Fibroblast of skin of abdomen (primary cell): ENCODE results near the gene CASP10.

Source experiments
- DNase-seq: peaks from one replicate; pipeline ENCODE4 v3.0.0-alpha.2; 2013

Gene CASP10

DNA sequence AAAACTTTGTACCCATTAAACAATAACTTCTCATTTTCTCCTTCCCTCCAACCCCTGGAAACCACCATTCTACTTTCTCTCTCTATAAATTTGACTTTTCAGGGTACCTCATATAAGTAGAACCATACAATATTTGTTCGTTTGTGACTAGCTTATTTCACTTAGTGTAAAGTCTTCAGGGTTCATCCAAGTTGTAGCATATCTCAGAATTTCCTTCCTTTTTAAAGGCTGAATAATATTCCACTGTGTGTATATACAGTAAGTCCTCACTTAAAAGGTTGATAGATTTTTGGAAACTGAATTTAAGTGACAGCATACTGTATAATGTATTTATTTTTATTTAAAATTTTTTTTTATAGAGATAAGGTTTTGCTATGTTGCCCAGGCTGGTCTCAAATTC is 13.9 kb downstream of the CASP10 start:
- no peak for DNase-seq

DNA sequence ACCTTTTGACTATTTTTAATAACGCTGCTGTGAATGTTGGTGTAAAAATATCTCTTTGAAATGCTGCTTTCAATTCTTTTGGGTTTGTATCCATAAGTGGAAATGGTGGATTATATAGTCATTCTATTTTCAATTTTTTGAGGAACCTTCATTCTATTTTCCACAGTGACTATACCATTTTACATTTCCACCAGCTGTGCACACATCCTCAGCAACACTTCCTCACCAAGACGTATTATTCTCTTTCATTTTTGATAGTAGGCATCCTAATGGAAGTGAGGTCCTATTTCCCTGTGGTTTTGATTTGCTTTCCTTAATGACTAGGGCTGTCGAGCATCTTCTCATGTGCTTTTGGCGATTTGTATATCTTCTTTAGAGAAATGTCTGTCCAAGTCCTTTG is 14.8 kb downstream of the CASP10 start:
- DNase-seq: no peak

DNA sequence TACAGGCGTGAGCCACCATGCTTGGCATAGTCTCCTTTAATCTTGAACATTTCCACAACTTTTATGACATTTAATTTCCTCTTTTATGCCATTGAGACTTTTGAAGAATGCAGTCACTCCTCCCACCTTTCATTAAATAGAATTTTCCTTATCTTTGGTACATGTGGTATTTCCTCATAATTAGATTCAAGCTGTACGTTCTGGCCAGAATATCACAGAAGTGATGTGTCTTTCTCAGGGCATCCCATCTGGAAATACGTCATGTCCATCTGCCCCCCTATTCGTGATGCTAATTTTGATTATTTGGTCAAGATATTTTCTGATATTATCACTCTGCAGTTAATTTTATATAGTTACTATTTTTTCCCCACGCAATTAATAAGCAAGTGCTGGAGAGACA is 16.9 kb downstream of the CASP10 start:
- DNase-seq: no peak

DNA sequence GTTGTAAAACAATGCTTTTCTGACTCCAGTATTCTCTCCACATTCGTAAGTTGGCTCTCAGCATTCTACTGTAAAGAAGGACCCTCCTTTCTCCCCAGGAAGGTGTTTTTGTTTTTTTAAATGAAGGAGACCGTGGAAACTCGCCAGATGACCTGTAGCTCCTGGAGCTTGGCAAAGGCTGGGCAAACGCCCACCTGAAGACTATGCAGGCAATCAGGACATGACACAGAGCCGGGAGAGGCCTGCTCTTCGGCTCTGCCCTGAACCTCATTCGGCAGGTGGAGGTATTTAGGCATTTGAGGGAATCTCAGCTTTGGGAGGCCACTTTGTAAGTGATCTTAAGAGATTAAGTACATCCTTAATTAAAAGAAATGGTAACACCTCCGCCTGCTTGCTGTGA is 17.4 kb downstream of the CASP10 start:
- no peak for DNase-seq

DNA sequence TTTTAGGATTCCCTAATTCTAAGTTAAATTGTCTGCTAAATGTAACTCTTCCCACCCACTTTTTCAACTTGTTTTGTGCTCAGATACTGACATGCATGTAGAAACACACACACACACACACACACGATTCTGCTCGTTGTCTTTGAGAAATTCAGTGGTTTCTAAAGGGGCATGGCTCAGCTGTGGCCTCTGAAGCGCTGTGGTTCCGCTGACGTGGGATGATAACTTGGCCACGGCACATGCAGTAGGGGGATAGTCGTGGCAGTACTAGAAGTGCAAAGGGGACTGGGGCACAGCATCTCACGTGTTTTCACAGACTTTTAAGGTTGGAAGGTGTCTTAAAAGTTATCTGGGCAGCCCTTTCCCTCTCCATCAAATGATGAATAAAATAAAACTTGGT is 18.4 kb downstream of the CASP10 start:
- no peak for DNase-seq

DNA sequence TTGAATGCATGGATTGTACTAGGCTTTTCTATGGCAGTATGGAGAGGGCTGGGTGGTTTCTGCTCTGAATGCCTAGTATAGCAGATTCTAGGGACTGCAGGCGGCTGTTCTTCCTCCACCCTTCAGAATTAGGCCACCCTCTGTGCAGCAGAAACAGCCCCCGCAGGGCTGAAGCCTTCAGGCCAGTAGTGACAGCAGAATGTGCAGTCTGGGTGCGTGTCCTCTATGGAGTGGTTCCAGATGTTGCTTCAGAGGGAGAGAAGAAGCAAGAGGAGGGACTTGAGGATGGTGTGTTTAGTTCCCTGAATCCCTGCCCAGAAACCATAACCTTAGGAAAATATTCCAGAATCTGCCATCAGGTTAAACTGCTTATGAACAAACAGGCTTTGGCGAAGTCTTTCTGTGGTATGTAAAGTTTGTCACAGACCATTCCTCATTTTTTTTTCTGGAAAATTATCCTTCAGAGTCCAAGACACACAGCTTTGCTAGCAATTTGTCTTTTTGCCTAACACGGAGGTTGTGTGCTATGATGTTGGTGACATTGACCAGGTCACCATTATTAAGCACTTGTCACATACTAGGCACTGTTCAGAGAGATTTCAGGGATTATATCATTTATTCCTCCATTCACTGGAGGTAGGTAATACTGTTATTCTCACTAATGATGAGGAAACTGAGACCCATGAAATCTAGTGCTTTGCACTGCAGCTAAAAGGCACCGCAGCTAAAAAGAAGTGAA is 21.1 kb downstream of the CASP10 start:
- DNase-seq: peak; percentile 40

DNA sequence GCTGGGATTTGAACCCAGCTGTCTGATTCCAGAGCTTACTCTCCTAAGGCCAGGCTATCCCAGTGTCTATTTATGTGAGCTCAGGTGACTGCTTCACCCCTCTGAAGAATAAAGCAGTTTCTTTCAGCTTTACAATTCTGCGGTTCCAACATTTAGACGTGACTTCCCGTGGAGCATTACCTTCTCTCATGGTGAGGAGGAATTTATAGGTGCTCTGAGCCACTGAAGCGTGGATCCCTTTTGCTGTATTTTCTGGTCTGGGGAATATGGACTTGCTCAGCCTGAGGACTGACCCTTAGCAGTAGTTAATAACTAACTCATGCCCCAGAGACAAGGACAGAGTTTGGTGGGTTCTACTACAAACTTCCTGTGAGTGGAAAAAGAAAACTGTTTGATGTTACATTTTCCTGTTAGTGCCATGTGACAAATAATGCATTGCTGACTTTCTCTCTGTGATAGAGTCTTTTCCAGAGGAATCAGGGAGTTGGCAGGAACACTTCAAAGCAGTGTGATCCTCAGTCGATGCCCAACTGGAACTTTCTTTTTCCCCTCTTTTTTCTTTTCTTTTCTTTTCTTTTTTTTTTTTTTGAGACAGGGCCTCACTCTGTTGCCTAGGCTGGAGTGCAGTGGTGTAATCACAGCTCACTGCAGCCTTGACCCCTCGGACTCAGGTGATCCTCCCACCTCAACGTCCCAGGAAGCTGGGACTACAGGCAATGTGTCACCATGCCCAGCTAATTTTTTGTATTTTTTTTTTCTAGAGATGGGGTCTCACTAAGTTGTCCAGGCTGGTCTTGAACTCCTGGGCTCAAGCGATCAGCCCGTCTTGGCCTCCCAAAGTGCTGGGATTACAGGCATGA is 21.9 kb downstream of the CASP10 start:
- no peak for DNase-seq

DNA sequence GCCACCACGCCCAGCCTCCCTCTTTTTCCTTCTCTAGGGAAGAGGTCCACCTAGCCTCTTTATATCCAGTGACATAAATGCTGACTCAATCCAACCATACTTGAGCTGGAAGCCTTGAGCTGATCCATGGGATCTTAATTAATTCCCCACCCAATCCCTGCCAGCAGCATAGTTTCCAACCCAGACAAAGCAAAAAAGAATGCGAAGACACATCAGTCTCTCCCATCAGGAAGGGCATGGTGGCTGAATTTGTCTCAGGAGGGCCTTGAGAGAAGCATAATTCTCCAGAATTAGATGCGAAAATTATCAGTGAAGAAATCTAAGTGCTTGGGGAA is 22.5 kb downstream of the CASP10 start:
- DNase-seq: peak; percentile 40

DNA sequence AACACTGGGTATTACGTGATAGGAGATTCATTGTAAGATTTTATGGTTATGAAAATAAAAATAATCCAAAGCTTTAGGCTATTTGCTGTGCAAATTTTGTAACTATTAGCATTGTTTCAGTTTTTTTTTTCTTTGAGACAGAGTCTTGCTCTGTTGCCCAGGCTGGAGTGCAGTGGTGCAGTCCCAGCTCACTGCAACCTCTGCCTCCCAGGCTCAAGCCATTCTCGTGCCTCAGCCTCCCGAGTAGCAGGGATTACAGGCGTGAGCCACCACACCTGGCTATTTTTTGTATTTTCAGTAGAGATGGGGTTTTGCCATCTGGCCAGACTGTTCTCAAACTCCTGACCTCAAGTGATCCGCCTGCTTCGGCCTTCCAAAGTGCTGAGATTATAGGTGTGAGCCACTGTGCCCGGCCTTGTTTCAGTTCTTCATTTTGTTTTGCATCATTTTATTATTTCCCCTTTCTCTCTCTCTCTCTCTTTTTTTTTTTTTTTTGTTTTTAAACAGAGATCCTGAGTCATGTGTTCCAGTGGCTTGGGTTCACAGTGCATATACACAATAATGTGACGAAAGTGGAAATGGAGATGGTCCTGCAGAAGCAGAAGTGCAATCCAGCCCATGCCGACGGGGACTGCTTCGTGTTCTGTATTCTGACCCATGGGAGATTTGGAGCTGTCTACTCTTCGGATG is 25.8 kb downstream of the CASP10 start:
- no peak for DNase-seq

DNA sequence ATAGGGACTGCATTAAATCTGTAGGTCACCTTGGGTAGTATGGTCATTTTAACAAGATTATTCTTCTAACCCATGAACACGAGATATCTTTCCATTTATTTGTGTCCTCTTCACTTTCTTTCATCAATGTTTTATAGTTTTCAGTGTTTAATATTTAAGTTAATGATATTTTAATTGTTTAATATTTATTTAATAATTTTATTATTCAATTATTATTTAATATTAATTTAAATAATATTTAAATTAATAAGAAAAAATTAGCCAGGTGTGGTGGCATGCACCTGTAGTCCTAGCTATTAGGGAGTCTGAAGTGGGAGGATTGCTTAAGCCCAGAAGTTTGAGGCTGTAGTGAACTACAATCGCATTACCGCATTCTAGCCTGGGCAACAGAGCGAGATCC is 33.0 kb downstream of the CASP10 start:
- no peak for DNase-seq

DNA sequence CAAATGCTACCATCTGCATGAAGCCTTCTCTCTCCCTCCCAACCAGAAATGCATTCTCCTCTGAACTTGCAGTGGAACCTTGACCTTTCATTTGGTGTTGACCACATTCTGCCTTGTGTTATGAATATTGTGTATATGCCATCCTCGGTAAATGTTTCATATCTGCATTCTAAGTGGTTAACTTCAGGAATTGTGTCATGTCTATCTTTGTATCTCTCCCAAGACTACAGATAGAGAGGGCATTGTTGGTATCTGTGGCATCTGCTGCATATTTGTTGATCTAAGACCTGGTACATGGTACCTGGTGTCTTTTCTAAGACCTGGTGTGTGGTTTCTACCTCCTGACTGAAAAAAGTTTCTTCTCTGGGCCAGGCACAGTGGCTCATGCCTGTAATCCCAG is 34.0 kb downstream of the CASP10 start:
- DNase-seq: no peak

DNA sequence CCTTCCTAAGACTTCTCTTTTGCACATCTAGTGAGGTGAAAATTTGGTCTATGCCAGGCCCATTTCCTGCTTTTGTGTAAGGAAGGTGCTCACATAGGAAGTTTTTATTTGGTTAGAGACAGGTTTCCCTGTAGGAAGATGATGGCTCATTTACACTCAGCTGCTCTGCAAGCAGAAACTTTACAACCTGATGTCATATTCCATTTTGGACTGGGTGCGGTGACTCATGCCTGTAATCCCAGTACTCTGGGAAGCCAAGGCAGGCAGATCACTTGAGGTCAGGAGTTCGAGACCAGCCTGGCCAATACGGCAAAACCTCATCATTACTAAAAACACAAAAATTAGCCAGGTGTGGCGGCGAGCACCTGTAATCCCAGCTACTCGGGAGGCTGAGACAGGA is 35.8 kb downstream of the CASP10 start:
- no peak for DNase-seq

DNA sequence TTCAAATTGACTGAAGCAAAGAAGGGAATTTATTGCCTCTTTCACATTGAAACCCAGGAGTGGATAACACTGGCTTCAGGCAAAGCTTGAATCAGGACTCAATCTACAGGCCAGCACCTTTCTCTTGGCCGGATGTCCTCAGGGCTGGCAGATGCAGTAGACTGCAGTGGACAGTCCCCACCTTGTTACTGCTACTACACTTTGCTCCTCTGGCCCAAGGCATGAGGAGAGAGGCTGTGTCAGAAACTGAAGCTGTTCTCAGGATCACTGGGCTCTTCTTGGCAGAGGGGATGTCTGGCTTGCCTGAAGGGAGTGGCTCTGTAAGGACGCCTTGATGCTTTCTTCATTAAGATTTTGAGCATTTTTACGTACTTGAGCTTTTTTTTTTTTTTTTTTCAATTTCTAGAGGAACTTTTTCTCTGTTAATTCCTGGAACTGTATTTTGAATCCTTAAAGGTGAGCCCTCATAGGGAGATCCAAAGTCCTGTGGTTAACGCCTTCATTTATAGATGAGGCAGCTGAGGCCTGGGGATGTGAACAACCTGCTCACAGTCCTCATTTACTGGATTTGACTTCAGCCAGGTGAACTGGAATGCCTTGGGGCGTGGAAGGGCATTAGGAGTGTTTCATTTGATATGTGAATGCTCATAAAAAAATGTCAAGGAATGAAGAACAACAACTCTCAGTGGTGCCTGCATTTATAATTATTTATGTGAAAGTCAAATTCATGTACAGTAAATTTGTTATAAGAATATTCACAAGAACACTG is 36.6 kb downstream of the CASP10 start:
- no peak for DNase-seq

DNA sequence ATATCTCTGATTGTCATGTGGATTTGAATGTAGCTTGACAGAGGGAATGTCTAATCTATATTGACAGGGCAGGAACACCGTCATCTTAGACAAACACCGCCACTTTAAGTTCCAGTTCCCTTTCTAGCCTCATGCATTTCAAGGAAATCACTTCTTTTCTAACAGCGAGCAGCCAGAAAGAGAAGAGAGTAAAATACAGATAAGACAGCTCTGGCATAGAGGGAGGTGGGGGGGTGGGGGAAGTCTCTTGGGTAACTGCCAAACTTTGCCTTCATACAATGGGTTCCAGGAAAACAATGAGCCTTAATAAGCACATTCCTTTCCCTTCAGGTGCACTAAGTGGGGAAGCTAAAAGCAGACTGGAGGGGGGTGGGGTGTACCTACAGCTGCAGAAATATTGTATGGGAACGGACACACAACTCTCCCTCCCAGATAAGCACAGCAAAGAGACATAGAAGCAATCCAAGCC is 37.2 kb downstream of the CASP10 start:
- no peak for DNase-seq

DNA sequence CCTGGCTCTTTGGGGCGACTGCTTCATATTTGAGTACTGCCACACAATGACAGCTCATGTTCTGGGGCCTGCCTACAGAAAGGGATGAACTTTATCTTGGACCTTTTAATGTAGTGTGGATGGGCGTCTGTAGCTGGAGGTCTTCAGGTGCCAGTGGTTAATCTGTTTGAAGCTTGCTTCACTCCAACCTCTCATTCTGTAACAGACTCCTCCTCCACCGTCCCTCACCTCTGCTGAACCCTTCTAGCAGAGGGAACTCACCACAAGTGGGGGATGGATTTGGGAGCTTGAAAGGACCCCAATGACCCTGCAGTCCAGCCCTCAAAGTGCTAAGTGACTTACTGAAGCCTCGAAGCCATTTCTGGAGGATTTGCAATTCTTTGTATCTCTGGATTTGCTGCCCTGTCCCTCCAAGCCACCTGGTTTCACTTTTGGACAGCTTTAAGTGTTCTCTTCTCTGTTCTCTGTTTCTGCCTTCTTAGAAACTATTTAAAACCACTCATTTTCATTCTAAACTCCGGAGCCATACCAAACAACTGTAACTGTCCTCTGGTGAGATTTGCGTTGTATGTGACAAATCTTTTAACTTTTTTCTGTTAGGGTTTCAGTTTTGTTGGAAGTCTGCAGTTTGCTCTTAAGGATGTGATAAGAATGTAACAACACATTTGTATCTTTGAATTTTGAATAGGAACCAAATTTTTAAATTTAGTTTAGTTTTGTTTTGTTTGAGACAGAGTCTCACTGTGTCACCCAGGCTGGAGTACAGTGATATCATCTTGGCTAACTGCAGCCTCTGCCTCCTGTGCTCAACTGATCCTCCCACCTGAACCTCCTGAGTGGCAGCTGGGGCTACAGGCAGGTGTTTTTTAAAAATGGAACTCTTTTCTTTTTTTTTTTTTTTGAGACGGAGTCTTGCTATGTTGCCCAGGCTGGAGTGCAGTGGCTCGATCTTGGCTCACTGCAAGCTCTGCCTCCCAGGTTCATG is 40.4 kb downstream of the CASP10 start:
- DNase-seq: no peak

DNA sequence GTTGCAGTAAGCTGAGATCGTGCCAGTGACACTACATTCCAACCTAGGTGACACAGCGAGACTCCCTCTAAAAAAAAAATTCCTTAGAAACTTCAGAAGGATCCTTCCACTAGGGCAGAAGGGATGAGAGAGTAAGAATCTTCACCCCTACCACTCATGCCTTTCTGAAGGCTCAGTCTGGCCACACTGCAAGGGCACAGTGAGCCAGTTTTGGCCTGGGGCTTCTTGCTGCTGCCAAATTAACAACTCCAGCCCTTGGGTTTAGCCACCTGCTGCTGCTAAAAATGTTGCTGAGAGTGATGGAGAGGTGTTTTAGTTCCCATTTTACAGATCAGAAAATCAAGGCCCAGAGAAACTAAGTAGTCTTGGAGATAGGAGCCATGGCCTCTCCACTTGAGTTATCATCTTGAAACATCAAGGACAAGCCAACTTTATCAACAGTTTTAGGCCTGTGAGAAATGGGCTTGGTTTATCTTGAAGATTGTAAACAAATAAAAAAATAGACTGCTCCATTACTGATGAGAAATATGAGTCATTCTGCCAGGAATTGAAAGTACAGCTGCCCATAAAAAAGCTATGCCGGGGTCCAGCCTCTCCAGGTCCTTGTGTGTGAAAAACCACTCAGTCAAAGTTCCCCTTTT is 45.5 kb downstream of the CASP10 start:
- peak; percentile 9 for DNase-seq

DNA sequence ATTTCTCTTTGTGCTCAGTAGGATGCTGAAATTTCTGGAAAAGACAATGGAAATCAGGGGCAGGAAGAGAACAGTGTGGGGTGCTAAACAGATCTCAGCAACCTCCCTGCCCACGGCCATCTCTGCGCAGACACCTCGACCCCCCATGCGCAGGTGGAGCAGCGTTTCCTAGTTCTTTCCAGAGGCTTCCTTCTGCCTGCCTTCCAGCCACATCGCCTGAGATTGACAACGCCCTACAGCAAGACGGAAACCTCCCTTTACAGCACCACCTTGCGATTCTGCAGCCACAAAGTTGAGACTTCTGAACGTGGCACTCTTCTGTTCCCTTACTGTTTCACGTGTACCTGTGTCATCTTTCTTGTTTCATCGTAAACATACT is 46.0 kb downstream of the CASP10 start:
- no peak for DNase-seq

DNA sequence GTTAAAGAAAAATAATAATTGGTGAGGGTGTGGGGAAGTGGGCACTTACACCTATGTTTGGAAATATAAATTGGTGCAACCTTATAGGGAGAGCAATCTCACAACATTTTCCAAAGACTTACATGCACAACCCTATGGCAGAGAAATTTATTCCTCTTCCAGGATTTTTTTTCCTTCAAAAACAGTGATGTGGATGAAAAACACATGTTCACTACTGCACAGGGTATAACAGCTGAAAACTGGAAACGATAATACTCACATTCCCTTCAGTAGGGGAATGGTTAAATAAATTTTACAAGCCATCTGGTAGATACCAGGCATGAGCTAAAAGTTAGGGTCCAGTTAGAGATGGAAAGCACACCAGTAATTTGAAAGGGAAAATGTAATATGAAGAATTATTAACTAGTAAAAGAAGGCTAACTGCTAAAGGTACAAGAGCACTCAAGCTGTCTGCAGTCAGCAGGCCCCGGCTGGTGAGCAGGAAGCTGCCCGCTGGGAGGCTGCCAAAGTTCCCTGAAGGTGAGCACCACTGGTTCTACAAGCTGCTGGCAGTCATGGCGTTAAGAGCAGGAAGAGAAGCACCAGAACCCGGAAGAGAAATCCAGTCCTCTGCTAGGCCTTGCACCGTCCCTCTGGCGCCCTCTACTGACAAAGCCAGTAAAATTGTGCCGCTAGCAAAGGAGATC is 49.0 kb downstream of the CASP10 start:
- peak; percentile 90 for DNase-seq

DNA sequence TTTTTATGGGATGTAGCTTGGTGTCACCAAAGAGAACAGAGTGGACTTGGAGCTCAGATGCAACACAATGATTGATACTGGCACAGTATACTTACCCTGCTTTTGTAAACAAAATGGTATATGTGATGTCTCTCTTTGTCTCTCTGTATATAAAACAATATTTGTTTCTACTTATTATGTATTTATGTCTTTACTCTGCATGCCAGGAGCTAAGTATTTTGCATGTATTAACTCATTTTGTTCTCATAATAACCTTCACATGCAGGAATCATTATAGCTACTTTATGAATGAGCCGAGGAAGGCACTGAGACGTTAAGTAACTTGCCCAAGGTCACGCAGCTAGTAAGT is 49.5 kb downstream of the CASP10 start:
- no peak for DNase-seq

DNA sequence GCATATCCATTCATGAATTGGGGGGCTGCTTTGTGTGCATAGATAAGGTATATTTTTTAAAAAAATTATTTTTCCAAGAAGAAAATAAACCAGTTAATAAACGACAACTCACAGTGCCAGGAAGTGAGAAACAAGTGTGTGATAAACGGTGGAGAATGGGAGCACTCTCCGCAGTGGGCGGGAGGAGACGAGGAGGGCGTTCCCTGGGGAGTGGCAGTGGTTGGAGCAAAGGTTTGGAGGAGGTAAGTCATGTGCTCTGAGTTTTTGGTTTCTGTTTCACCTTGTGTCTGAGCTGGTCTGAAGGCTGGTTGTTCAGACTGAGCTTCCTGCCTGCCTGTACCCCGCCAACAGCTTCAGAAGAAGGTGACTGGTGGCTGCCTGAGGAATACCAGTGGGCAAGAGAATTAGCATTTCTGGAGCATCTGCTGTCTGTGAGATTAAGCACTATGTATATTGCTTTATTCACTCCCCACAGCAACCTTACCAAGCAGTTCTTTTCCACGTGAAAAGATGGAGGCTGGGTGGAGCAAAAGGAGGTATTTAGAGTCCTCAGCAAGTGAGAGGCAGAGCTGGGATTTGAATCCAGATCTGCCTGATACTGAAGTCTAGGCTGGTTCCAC is 50.4 kb downstream of the CASP10 start:
- DNase-seq: no peak
